Measurements from ENCODE around the gene SLC9A8.
A peak's percentile ranks its signal among the peaks of the same experiment; 100 is the strongest.

DNA sequence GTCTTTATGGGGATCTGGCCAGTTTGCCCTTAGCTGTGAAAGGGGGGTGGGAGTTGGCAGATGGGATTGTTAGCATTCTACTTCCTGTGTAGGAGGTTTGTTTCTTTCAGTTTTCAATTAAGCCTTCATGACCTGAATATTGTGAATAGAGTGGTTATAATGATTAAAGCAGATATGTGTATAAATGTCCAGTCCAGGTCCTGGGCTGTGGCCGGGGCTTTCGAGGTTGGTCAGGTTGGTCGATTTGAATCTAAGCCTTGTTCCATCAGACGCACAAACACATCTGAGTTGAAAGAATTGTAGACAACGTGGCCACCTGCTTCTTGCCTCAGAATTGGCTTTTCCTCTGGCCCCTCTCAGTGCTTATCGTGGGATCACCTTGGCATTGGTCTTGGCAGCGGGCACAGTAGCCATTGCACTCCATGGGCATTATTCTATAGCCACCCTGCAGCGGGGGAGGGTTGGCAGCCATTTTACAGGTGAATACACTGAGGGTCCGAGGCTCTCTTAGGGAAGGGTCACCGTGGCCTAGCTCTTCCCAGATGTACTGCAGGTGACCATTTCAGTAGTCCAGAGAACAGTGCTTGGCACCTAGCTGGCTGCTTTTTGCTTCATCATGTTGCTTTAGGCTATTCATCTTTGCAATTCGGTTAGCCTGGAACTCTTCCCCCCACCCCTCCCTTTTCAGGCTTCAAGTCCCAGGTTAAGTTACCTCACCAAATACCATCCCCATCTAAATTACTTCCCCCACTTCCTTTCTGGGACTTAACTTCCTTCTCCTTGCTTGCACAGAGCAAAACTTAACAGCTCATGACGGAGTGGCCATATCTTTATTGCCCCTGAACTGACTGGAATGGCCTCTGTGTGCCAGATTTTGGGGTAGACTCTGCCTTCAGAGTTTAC, 124.7 kb downstream of the SLC9A8 start:
- TF ChIP-seq EP300 (IDR thresholded peaks at IDR 0.05; ENCODE audit: low read depth): no peak
- TF ChIP-seq, protein P1, sequence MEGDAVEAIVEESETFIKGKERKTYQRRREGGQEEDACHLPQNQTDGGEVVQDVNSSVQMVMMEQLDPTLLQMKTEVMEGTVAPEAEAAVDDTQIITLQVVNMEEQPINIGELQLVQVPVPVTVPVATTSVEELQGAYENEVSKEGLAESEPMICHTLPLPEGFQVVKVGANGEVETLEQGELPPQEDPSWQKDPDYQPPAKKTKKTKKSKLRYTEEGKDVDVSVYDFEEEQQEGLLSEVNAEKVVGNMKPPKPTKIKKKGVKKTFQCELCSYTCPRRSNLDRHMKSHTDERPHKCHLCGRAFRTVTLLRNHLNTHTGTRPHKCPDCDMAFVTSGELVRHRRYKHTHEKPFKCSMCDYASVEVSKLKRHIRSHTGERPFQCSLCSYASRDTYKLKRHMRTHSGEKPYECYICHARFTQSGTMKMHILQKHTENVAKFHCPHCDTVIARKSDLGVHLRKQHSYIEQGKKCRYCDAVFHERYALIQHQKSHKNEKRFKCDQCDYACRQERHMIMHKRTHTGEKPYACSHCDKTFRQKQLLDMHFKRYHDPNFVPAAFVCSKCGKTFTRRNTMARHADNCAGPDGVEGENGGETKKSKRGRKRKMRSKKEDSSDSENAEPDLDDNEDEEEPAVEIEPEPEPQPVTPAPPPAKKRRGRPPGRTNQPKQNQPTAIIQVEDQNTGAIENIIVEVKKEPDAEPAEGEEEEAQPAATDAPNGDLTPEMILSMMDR (IDR thresholded peaks at IDR 0.05): peak in 1 of 5 experiments; percentile 16
